HG03565 (cell line): ENCODE measurements around the gene TTC14.
A peak's percentile ranks its signal among the peaks of the same experiment; 100 is the strongest.
"Not testable (repeated sequence)": the region's sequence is repeated elsewhere in the genome, so short reads cannot be mapped to it uniquely, and the experiment has no call there.

Experiments
- ATAC-seq: cut with Tn5 transposase; IDR thresholded peaks from one replicate; pipeline ENCODE4 v1.9.1; 2021; ENCODE audit warnings: mild to moderate bottlenecking, moderate library complexity; ENCODE audit not compliant: unreplicated experiment

Gene TTC14, protein sequence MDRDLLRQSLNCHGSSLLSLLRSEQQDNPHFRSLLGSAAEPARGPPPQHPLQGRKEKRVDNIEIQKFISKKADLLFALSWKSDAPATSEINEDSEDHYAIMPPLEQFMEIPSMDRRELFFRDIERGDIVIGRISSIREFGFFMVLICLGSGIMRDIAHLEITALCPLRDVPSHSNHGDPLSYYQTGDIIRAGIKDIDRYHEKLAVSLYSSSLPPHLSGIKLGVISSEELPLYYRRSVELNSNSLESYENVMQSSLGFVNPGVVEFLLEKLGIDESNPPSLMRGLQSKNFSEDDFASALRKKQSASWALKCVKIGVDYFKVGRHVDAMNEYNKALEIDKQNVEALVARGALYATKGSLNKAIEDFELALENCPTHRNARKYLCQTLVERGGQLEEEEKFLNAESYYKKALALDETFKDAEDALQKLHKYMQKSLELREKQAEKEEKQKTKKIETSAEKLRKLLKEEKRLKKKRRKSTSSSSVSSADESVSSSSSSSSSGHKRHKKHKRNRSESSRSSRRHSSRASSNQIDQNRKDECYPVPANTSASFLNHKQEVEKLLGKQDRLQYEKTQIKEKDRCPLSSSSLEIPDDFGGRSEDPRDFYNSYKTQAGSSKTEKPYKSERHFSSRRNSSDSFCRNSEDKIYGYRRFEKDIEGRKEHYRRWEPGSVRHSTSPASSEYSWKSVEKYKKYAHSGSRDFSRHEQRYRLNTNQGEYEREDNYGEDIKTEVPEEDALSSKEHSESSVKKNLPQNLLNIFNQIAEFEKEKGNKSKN

DNA sequence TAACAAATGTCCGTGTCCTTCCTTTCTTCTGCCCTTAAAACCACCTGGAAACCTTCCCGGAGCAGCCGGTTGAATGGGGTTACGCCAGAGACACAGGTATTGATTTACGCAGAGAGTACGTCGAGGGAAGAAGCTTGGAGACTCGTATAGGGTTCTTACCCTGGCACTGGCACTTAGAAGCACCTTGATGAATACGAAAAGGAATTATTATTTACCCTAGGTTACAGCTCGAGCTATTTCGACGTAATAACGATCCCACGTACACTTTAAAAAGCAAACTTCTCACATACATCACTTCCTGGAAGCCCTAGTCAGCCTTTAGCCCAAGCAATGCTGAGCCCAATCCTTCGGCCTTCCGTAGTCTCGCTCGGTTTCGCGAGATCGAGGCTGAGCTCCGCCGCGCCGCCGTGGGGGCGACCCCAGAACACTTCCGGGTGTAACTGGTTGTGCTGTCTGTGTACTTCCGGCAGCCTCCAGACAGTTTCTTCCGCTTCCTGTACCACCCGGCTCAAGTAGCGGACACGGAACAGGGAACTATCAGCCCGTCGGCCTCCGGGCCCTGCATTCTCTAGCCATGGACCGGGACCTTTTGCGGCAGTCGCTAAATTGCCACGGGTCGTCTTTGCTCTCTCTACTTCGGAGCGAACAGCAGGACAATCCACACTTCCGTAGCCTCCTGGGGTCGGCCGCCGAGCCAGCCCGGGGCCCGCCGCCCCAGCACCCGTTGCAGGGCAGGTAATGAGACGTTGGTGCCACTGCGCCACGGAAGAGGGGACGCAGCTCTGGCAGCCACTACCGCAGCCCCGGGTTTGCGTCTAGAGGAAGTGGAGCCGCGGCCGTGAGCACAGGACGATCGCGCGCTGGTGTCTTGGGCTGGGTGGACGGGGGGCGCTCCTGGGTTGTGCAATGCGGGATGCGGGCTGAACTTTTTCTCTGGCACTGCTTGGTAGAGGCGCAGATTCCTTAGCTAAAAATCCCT is at the start of gene TTC14:
Gene TTC14 (plus strand): TSS at position 476 of the 979 bp plus-strand sequence. CDS start 99 bp downstream, at position 575.
- ATAC-seq = peak; percentile 94

GRCh38 chr3:180563406-180563805 is 38.6 kb upstream of the TTC14 start:
- ATAC-seq = no peak

GRCh38 chr3:180564676-180565075 is 37.3 kb upstream of the TTC14 start:
- ATAC-seq = no peak

- no peak for ATAC-seq
Measured at GRCh38 chr3:180570238-180570637, 31.7 kb upstream of the TTC14 start.

DNA sequence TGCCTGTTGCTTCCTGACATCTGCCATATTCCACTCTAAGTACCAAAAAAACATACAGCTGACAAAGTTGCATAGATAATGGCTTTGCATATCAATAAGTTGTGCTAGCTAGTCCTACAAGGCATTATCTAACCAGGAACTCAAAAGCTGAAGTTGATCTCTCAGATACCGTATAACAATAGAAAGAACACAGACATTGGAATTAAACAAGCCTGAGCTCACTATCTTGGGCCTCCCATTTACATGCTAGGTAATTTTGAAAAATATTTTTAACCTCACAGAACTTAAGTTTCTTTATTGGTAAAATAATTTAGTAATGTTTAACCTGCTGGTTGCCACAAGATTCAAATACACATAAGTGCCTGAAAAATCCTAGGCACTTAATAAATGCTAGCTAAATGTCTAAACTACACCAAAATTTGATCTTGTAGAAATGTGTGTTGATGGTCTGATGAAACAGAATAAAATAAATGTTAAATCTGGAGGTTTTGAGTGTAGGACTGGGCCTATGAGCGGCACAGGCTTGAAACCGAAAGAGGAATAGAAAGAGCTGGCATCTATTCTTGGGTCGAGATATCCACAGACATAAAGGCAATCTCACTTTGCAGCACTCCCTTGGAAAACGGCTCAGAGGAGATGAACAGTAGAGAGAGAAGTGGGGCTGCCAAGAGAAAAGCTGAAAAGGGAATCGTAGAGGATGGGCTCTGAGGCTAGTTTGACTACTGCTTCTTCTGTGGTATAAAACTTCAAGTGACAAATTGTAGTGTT is 29.9 kb upstream of the TTC14 start:
- ATAC-seq = peak; percentile 83

DNA sequence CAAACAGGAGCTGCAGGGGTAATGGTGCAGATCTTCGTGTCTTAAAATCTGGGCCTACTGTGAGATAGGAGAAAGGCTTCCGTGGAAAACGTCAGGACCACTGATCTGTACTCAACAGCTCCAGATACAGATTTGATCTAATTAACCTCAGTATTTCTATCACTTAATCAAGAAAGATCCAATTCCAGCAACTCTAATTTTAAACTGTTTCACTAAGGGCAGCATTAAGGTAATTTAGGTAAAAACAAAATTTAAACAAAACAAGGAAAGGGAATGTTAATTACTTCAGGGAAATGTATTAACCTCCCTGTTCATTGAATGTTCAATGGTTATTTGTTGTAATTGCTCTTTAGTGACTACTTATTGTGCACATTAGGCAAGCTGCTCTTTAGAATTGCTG is 26.4 kb upstream of the TTC14 start:
- ATAC-seq = no peak

DNA sequence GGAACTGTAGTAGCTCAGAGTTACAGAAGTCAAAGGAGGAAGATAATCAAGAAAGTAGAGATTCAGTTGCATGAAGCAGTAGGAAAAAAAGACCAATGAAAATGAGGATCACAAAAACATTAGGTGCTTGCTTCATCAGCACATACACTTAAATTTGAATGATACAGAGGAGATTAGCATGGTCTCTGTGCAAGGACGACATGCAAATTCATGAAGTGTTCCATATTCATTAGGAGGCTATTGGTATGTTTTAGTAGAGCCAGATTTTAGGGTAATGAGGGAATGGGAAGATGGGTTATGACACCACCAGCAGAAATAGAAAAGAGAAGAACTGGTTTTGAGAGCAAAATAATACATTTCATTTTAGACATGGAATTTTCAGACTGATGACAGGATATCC is 21.0 kb upstream of the TTC14 start:
- ATAC-seq = no peak

GRCh38 chr3:180590396-180590795 is 11.6 kb upstream of the TTC14 start:
- ATAC-seq = no peak

- not testable (repeated sequence) for ATAC-seq
Measured at GRCh38 chr3:180593631-180594030, 8.3 kb upstream of the TTC14 start.

DNA sequence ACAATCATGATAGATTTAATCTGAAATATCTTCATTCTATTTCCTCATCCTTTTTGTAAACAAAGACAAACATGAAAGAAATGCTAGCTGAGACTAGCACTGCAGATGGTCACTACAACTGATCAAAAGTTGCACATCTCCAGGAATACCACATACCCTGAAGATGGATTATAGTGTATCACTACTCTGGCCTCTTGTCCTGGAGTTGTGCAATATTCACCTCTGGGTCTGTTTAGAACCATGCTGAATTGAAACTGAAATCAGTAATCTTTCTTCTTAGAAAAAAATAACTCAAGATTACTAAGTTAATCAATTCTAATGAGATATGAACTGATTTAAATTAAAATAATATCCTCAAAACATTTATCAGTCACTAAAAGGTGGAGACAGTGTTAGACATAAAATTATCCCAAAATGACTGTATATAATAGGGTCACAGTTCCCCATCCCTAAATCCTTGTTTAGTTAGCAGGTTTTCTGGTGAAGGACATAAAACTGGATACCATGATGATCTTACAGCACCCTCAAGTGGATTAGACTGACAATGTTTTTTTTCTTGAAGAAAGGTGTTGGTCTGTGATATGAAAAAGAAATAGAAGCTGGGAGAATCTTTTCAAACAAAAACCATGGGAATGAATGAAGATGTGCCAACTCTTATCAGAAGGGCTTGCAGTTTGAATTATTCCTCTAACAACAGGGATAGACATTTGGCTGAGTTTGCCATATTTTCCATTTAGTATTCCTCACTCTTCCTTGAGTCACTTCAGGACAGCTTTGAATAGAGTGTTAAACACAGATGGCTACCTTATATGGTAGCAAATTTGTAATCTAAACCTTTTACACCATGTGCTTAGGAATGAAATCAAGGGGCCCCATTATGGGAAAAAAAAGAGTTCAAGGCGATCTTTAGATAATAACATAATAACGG is 7.1 kb upstream of the TTC14 start:
- peak; percentile 67 for ATAC-seq

DNA sequence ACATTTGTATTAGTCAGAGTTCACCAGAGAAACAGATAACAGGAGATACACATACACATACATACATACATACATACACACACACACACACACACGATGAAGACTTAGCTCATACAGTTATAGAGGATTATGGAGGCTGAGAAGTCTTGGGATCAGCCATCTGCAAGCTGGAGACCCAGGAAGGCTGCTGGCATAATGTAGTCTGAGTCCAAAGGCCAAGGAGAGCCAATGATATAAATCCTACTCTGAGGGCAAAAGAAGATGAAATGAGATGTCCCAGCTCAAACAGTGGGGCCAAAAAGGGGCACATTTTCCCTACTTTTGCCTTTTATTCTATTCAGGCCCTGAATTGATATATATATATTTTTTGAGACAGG is 6.4 kb upstream of the TTC14 start:
- ATAC-seq = no peak

GRCh38 chr3:180600473-180600872 is 1.5 kb upstream of the TTC14 start:
- ATAC-seq = no peak

DNA sequence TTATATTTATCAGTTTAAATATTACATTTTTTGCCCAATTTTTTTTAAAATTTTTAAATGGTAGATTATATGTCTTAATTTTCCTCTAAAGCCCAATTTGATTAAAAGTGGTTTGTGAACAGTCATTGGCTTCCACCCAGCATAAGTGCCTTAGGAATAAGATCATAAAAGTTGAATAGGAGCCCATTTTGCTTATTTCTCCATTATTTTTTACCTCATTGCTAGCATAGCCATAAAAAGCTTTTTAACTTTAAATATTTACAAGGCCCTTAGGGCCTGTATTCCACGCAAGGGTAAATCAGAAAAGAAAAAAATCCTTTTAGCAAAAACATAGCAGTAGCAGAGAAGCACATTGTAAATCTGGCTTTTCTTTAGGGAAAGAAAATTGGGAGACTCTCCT is 9.0 kb downstream of the TTC14 start:
- no peak for ATAC-seq

GRCh38 chr3:180612364-180612763 is 10.4 kb downstream of the TTC14 start:
- ATAC-seq = no peak

DNA sequence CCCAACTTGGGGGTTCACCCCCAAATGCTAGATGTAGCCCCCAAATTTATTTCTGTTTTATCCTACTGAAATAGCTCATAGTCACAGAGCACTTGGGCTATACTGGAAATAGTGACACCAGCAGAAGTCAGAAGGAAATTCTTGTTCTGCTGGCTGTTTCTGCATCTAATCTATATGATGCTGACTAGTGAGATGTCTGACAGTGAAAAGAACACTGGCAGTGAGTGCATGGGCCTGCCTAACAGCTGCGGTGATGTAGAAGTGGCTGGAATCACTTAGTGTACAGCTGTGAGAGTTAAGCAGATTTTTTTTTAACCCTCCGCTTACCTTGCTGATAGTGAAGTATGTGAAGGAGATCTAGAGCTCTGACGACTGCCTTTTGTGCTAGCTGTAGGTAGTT is 14.0 kb downstream of the TTC14 start:
- ATAC-seq = no peak

GRCh38 chr3:180617049-180617448 is 15.1 kb downstream of the TTC14 start:
- ATAC-seq = no peak

DNA sequence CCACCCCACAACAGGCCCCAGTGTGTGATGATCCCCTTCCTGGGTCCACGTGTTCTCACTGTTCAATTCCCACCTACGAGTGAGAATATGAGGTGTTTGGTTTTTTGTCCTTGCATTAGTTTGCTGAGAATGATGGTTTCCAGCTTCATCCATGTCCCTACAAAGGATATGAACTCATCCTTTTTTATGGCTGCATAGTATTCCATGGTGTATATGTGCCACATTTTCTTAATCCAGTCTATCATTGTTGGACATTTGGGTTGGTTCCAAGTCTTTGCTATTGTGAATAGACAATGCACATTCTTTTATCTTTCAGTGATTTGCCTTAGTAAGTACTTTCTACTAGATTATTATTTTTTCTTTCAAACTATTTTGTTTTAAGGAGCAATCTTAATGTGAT is 16.6 kb downstream of the TTC14 start:
- ATAC-seq = not testable (repeated sequence)

- ATAC-seq = no peak
Measured at GRCh38 chr3:180619723-180620122, 17.8 kb downstream of the TTC14 start.

- ATAC-seq = peak; percentile 51
Measured at GRCh38 chr3:180624714-180625113, 22.8 kb downstream of the TTC14 start.
